ENCODE data around the gene ZBTB7C.

The ZBTB7C gene

DNA sequence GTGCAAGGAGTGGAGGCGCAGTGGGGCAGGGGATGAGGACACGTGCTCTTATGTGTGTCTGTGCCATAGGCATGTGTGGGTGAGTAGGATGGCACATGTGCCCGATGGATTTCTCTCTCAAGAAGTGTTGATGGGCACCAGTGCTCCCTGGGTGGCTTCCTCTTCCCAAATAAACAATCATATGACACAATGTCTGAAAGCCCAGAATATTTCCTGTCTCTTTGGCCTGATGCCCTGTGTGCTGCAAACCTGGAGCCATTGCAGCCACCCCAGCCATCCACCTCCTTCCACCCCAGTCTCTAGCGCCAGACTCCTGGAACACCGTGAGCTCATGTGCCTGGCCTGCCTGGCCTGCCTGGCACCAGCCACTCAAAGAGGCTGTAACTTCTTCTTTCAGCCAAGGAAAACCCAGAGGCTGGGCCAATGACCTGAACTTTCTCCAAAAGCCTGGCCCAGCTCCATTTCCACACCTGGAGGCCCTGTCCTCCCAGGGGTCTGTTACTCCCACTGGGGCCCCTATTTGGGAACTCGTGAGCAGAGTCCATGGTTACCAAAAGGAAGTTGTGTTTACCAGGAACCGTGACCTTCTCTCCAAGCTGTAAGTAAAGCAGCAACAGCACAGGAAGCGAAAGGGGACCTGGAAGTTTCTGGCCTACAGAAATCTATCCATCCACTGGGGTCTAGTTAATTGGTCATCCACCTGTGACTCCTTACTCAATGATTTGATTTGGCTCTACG, 9.5 kb upstream of the ZBTB7C start:
- DNase-seq (ENCODE audit: low spot score): no peak

GRCh38 chr18:48417985-48418384, 8.8 kb upstream of the ZBTB7C start:
- DNase-seq (ENCODE audit: low spot score): no peak

- DNase-seq (ENCODE audit: low spot score): no peak
Measured at GRCh38 chr18:48413342-48413741, 4.2 kb upstream of the ZBTB7C start.

DNA sequence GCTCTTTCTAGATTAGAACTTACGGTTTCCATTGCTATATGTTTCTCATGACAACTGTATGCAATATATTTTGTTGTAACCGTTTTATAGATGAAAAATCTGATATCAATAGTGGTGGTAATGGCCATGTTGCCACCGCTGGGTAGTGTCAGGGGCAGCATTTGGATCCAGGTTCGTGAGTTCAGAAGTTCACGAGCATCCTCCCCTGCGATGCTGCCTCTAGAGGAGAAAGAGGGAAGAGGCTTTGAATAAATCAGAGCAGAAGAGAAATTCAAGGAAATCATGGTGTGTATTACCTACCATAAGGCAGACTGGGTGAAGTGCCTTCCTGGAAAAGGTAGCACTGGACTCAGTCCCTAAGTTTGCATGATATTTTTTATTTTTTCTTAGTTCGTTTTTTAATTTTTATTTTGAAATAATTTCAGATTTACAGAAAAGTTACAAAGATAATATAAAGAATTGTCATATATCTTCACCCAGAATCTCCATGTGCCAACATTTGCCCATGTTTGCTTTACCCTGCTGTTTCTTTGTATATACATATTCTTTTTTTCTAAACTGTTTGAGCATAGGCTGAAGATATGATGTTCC, 3.3 kb upstream of the ZBTB7C start:
- DNase-seq (ENCODE audit: low spot score): peak; percentile 78

DNA sequence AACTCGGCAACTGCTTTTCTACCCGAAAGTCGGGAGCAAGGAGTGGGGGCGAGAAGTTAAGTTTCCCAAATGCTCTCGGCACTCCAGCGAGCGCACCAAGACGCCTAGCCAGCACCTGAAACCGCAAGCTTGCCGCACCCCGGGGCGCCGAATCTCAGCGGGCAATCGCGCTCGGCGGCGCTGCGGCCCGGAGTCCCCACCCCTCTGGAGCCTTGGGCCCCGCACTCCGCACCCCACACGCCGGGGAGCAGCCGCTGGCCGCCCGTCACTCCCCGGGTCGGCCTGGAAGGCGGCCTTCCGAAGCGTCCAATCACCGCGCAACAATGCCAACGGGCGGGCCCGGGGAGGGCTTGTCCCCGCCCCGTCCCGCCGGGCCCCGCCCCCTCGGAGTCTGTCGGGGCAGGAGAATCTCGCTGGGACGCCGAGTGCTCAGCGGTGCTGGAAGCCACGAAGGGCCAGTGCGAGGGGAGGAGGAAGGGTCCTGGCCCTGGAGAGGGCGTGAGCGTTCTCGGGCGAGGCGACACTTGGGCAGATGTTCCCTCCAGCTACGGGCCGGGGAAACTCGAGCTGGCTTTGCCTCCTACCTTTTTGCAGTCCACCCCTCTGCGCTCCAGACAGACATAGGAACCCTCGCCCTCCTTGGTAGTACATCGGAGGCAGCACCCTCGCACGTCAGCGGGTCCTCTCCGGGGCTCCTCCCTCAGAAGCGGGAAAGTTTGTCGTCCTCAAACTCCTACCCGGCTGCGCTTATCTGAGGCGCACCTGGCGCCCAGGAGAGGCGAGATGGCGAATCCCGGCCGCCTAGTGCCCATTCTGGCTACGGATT, 1.1 kb upstream of the ZBTB7C start:
- peak; percentile 85 for DNase-seq (ENCODE audit: low spot score)

- DNase-seq (ENCODE audit: low spot score): no peak
Measured at GRCh38 chr18:48409591-48410094, 460 bp upstream of the ZBTB7C start.

DNA sequence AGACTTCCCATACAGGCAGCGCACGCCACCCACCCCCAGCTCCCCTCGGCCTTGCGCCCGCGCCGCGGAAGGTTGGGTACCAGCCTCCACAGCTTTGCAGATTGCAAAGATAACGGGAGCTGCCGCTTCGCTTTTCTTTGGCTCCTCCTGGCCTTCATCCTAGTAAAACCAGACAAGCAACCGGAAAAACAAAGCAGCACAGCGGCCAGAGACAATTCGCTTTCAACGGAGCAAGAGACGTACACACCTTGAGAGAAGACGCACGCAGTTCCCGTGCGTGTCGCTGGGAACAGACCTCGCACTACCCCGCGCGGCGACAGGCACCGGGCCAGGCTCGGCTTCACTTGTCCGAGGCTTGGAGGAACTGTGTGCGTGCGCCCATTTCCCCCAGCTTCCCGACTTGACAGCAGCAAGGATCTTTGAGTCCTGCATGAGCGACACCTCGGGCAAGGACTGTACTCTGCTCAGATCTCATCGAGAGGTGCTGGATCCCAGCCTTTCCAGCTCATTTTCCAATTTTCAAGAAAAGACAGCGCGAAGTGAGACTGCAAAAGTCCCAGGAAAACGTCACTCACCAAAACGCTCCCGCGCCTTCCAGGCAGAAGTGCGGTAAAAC, 964 bp downstream of the ZBTB7C start:
- DNase-seq (ENCODE audit: low spot score): no peak

DNA sequence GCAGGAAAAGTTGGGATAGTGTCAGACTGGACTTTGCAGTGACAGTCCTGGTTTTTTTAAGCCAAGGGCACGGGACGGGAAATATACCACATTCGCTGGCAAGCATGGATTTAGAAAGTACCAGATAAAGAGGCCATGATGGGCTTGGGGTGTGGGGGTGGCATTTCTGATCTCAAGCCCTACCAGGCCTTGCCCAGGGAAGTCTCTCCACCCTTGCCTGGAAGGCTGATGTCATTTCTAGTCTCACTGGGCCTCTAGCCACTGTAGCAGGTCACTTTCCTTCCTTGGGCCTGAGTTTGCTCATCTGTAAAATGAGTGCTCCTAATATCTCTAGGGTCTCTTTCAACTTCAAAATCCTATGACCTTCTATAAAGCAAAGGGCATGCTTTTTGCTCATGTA, 1.8 kb downstream of the ZBTB7C start:
- no peak for DNase-seq (ENCODE audit: low spot score)

- no peak for DNase-seq (ENCODE audit: low spot score)
Measured at GRCh38 chr18:48405978-48406377, 3.2 kb downstream of the ZBTB7C start.

DNA sequence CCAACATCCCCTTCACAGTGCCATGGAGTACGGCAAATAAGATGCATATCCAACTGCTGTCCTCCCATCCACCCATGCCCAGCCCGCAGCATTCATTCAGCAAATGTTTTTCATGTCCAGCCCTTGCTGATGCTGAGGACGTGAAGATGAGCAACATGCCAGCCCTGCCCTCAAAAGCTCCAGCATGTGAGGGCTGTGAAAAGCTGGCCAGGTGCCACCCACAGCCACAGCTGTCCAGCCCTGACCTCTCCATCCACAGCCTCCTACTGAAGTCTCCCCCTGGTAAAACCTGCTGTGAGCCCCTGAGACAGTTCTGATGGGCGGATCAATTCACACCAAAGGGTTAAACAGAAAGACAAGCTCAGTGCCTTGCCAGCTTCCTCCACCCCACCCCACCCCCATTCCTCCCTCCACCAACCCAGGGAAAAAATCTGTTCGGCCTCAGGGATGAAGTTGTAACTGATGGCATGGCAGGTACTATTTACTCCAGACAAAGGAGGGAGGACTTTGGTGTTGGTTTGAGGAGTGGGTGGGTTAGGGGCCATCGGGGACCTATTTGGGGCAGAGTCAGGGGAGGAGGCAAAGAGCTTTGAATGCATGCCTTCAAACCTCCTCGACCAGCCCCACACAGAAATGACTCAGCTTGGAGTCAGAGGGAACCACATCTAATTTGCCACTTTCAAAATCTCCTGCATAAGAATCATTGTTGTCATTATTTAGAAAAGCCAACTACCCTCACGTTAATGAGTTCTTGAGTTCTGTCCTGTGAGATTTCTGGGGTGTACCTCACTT, 4.3 kb downstream of the ZBTB7C start:
- DNase-seq (ENCODE audit: low spot score): no peak

DNA sequence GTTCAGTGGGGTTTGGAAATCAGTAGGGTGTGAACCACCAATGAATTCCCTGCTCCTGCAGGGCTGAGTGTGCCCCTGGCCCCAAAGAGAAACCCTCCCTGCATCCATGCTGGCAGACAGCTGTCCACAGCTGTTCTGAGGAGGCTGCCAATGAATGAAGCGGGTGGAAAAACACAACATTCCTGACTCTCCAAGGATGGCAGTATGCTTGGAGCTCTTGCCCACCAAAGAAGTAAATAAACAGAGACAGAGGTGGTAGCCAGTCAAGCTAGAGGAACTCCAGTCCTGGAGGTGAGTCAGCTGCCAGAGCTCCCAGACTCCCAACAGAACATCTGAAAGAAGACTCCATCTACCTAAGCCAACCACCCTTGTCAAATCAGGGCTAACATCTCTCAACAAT, 6.2 kb downstream of the ZBTB7C start:
- DNase-seq (ENCODE audit: low spot score): no peak

DNA sequence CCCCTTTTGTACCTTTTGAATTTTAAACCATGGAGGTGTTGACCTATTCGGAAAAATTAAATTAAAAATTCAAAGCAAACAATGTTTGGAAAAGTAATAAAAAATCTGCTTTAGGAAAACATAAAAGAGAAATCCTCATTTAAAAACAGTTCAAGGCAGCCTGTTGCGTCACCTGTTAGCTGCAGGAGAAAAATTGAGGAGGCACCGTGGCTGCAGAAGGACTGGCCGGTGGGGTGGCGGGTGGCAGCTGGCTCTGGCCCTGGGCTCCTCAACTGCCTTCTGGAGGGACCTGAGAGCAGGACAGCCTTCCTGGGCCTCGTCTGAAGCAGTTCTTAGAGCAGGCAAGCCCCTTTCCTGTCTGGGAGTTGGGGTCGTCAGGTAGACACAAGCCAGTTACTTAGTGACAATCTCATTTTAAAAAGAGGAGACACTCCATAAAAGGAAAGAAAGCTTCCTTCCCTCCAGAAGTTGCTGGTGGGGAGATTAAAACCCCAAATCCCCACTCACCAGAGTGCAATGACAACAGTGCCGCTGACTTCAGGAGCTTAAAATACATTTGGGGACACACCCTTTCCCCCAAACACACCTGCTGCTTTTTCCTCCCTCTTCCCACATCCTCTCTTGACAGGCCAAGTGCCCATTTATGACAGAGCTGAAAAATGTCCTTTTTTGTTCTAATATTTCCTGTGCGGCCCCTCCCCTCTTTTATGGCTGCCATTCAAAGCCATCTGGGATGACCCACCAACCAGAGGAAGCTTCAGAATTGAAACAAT, 9.7 kb downstream of the ZBTB7C start:
- no peak for DNase-seq (ENCODE audit: low spot score)

GRCh38 chr18:48398074-48398473, 11.1 kb downstream of the ZBTB7C start:
- no peak for DNase-seq (ENCODE audit: low spot score)

- no peak for DNase-seq (ENCODE audit: low spot score)
Measured at GRCh38 chr18:48397021-48397420, 12.2 kb downstream of the ZBTB7C start.

- no peak for DNase-seq (ENCODE audit: low spot score)
Measured at GRCh38 chr18:48396561-48396960, 12.6 kb downstream of the ZBTB7C start.

DNA sequence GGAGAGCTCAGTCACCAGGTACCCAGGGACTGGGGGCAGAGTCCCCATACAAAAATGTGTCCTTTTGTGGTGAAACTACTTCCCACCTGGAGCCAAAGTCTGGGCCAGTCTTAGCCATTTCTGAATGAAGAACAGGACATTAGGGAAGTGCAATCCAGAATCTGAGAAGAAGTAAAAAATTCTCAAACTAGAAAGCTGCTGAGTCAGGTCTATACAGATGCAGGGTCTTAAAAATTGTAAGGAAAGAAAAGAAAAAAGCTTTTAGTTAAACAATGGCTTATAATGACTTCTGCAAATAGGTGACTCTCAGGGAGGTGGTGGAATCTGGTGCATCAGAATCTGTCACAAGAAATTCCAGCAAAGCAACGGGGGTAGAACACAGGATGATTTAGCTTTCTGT, 13.5 kb downstream of the ZBTB7C start:
- no peak for DNase-seq (ENCODE audit: low spot score)

DNA sequence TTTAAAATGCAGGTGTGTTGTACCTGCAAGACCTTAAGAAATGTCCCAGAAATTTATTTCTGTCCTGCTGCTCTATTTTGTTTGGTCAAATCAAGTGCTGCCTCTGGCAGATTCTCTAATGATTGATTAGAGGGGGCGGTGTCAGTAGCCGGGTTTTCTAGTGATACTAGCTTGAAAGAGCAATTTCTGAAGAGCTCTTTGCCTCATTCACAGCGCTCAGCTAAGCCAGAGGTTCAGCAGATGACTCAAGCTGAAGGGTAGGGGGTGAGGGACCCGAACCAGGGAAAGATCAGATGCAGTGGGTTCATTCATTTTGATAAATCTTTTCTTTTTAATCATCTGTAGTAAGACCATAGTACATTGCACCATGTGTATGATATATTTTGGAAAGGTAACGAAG, 15.0 kb downstream of the ZBTB7C start:
- DNase-seq (ENCODE audit: low spot score): no peak

DNA sequence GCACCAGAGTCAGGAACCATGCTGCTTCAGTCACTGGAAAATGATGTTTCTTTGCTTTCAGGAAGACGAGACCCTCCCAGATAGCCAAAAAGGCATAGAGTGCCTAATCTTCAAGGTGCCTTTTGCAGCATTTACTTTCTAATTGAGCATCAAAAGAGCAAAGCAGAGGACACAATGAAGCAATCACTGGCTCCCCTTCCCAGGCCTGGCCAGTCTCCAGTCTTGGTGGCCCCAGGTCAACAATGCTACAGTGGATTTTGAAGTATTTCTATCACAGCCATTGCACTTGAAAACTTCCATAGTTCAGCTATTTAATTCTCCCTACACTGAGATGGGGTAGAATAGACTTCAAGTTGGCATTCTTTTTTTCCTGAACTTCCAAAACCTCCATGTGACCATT, 15.4 kb downstream of the ZBTB7C start:
- DNase-seq (ENCODE audit: low spot score): no peak

GRCh38 chr18:48393170-48393569, 16.0 kb downstream of the ZBTB7C start:
- no peak for DNase-seq (ENCODE audit: low spot score)

DNA sequence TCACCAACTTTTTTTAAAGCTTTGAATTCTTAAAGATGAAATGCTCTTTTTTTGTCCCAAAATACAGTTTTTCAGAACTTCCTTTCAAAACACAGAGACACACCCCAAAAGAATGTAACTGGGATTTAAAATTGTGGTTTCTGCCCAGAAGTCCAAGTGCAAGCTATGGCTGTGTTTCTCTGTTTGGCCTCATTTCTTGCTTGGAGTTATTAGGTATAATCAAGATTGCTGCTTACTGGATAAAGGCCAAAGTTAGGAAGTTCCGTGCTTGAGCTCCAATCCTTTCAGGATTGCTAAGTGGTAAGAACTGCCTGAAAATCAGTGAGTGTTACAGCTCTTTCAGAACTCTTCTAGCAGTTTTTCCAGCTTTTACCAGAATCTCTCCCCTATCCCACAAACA, 16.9 kb downstream of the ZBTB7C start:
- DNase-seq (ENCODE audit: low spot score): no peak

DNA sequence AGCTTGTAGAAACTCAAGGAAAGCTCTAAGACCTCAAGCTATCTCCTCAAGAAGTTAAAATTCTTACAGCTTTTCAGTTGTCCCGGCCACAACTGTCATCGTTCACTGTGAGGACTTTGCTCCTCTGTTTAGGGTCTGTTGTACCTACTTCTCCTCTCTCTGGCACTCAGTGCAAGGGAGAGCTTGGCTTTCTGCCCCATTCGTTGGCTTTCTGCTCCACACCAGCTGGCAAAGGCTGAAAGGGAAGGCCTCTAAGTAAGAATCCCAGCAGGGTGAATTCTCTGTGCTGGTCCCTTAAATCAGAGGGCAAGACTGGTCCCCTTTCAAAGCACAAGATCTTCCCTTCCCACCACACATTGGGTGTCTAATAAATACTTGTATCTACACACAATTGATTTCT, 17.3 kb downstream of the ZBTB7C start:
- DNase-seq (ENCODE audit: low spot score): no peak

Data from RKO (cell line).